HG03066 (cell line): Measurements from ENCODE around the gene CX3CL1.
A peak's percentile ranks its signal among the peaks of the same experiment; 100 is the strongest.

Source experiments
- ATAC-seq: cut with Tn5 transposase; IDR thresholded peaks from one replicate; pipeline ENCODE4 v1.9.1; 2021; ENCODE audit warnings: low read depth; ENCODE audit not compliant: unreplicated experiment

CX3CL1 gene

DNA sequence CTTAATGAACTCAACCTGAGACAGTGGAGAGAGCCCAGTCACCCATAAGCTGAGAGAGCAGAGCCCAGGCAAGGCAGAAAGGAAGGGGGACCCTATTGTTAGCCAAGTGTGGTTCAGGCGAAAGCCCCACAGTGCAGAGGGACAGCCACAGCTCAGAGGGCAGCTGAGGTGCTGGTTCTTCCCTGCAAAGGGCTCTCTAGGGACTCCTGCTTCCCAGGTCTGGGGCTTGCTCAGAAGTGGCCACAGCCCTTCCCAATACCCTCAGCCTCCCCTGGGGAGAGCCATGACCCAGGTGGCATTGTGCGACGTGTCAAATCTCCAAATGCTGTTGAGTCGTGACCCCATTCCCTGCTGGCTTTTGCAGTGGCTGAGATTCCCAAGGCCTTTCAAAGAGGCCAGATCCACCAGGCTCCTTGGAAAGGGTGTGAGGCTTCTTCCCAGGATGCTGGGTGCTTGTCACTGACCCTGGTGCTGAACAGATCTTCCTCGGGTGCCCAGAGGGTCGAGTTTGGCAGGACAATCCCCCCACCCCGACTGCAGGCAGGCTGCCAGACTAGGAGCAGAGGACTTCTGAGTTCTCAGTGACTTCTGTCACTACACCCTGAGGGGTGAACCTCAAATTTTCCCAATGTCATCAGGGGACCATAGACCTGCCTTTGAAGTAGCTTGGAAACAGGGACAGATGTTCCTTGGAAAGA, 29.8 kb downstream of the CX3CL1 start:
- no peak for ATAC-seq

DNA sequence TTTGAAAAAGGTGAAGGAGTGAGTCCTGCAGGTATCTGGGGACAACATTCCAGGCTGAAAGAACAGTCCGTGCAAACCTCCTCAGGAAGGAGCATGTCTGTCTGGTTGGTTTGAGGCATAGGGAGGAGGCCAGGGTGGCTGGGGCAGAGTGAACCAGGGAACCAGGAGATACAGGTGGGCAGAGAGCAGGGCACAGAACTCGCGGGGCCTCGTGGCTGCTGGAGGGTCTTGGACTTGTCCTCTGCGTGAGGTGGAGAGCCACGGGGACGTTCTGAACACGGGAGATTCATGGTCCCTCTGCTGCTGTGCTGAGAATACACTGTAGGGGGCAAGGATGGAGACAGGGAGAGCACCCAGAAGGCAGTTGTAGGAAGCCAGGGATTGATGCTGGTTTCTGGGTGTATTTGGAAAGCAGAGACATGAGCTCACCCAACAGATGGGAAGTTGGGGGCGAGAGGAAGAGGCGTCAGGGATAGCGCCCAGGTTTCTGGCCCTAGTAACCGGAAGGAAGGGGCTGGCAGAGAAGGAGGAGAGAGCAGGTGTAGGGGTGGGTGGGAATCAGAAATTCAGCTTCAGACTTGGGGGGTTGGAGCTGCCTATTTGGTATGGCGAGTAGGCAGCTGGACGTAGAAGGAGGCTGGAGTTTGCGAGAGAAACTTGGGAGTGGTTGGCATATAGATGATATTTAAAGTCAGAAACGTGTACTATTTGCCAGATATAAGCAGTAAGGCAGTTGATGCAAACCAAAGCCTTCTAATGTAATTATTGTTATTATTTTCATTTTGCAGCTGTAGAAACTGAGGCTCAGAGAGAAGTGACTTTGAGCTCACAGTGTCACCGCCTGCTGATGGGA, 31.9 kb downstream of the CX3CL1 start, which contains the start of gene CCL17:
TSS of gene CCL17 (plus strand) at position 803 of the 853 bp plus-strand sequence. CDS start 9,166 bp downstream, outside the sequence.
- ATAC-seq, result no peak

DNA sequence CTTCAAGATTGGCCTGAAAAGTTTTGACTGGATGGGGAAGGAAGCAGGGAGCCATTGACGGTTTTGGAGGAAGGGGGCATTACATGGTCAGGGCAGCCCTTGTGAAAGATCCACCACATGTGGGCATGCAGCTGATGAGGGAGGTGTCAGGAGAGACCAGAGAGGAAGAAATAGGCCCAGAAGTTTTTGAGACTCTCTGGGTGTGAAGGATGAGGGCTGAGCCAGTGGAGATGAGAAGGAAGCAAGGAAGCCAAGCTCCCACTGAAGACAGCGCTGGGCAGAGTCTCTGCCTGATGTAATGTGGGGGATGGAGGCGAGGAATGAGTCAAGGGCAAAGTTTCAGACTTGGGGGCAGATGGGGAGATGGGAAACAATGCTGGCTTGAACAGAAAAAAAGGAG, 32.8 kb downstream of the CX3CL1 start:
- ATAC-seq, result no peak

DNA sequence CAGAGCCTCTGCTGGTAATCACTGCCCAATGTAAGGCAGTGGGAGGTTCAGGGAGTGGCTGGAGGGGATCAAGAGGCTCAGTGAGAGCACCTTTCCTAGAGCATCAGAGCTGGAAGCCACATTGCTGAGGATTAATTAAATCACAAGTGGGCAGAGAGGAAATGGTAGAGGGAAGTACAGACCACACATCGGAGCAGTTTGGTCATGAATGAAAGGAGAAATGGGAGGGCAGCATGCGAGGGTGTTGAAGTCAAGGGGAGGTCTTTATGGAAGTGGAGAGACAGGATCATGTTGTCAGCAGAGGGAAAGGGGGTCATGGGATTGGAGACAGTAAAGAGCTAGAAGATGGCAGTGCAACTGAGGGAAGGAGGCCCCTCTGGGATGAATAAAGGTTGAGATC, 34.6 kb downstream of the CX3CL1 start:
- no peak for ATAC-seq

DNA sequence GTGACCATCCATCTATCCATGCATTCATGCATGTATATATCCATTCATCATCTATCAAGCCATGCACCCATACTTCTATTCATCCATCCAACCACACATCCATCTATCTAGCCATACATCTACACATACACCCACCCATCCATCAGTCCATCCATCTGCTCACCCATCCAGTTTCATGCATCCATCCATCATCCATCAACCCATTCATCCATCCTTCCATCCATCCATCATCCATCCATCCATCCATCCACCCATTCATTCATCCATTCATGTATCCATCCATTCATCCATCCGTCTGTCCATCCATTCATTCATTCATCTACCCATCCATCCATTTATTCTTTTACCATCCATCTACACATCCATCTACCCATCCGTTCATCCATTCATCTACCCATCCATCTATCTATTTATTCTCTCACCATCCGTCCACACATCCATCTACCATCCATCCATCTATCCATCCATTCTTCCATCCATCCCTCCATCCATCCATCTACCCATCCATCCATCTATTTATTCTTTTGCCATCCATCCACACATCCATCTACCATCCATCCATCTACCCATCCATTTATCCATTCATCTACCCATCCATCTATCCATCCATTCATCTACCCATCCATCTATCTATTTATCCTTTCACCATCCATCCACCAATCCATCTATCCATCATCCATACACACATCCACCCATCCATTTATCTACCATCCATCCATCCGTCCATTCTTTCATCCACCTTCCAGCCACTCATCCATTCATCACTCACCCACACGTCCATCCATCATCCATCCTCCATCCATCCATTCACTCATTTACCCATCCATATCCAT, 35.4 kb downstream of the CX3CL1 start:
- ATAC-seq, result no peak

DNA sequence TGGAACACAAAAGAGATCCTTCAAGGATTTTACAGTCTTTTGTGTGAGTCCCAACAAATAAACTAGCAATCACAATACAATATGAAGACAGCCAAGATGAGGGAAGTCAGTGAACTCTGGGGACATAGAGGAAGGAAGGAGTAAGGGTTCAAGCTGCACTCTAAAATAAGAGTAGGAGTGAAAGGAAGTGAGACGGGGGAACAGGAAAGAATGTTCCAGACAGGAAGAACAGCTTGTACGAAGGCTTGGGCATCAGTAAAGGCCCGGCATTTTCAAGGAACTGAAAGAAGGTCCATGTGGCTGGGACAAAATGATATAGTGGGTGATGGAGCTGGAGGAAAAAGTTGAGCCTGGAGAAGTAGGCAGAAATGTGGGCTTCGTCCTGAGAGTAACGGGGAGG, 36.8 kb downstream of the CX3CL1 start:
- no peak for ATAC-seq

DNA sequence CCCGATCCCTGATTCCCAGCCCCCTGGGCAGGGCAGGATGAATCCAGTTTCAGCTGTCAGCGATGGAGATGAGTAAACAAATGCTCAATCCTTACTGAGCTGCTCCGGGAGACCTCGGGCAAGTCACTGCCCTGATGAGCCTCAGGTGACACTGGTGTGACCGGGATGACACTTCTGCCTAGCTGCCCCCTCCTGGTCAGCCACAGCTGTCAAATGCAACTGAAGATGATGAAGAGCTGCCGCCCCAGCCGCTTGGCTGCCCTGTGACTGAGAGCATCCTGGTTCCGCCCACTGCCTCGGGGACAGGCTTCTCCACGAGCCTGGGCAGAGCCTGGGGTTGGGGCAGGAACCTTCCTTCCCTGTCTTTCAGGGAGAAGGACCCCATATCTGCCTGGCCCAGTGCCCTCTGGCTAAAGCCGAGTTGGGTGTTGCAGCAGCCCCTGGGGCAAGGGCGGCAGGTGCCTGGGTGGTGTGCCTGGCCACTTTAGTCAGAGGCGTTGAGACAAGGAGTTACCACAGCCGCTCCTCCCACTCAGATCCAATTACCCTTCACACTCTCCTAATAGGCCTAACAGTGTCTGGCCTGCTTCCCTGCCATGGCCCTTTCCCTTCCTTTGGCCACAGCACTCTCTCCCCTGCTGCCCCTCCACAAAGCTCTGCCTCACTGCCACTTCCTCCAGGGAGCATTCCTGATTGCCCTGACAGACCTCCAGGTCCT, 37.7 kb downstream of the CX3CL1 start:
- no peak for ATAC-seq

DNA sequence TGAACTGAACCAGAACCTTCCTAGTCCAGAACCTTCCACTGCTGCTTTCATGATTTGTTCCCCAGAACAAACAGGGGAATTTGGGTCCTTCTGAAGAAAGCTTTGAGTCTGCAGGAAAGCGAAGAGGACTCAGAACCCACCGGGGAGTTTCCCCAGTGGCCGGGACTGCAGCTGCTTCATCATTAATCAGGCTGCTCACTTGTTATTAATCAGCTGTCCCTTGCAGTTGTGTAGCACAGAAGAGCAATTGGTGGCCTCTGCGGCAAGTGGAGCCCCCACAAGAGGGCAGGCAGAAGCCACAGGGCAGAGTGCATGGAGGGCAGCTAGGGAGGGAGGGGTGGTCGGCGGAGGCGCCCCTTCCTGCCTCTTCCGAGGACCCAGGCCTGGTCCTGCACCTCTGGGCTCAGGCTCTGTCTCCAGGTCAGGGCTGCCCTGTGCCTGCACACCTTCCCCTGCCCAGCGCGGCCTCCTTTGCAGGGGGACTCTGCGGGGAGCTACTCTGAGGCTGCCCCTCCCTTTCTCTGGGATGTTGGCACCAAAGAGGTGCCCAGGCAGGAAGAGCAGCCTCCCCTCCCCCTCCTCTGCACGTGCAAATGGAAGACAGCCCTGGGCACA, 39.2 kb downstream of the CX3CL1 start:
- ATAC-seq, result no peak

DNA sequence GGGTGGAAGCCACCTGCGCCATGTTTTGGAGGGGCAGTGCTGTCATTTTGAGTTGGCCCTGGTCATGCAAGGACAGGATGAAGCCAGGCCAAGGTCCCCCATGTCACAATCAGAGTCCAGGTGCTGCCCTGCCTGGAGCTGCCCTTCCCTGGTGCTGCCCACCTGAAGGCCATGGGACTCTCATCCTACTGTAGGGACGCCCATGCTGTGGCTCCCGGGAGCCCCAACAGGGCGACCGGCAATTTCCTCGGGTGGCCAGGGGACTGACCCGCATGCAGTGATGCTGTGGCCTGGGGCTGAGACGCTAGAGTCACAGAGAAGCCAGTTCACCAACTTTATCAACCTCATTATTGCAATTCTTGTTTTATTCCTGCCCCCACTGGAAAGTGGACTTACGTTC, 40.3 kb downstream of the CX3CL1 start:
- no peak for ATAC-seq

DNA sequence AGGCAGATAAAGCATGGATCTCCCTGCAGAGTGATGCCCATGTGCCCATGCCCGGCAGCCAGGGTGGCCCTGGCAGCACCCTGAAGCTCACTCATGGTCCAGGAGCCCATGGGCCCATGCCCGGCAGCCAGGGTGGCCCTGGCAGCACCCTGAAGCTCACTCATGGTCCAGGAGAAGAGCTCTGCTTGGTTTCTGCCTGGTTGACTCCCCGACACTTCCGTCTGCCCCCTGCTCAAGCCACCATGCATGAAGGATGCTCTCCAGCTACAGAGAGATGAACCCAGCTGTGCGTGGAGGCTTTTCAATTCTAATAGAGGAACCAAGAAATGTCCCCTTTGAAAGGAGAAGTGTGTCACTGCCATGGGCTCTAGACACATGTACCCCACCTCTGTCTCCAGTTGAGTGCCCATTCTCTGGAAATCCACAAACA, 41.0 kb downstream of the CX3CL1 start:
- ATAC-seq, result peak; percentile 70

DNA sequence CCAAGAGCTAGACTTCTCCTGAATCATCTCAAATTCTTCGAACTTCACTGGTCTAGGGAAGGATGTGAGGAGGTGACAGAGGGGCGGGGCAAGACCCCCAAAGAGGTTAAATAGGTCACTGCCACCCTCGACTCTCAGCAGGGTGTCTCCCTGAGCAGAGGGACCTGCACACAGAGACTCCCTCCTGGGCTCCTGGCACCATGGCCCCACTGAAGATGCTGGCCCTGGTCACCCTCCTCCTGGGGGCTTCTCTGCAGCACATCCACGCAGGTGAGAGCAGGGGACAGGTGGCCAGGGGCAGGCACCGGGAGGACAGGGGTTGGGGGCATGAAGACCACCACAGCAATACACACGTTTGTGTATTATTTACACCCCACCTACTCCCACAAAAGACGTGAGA, 41.4 kb downstream of the CX3CL1 start:
- peak; percentile 11 for ATAC-seq

DNA sequence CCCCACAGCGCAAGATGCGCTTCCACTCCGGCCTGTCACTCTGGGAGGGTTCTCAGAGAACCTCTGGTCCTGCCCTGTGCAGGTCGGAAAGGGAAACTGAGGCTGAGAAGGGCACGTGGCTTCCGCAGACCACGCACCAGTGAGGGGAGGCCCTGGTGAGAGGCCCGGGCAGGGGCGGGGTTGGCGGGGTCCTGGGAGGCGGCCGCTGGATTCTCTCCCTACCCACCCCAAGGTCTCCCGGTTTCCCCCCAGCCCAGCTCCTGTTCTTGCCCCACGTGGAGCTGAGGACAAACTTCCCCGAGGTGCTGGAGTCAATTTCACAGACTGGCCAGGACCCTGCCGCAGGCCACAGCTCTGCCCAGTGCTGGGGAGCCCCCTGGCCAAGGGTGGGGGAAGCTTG, 43.8 kb downstream of the CX3CL1 start:
- ATAC-seq, result no peak

DNA sequence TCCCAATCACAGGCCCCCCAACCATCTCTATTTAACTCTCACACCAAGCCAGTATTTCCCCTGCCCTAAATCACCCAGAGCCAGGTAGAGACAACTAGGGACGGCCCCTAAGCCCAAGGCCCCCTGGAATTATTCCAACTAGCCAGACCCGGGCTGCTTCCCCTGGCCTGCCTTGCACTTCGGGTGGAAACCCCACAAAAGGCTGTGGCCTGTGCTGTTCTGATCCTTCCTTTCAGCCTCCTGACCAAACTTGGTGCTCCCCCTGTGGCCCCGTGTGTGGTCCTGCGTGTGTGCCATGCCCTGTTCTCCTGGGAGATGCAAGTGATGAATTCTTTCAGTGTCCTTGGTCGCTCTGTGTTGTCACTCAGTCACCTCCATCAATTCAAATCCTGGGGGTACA, 47.2 kb downstream of the CX3CL1 start:
- no peak for ATAC-seq

DNA sequence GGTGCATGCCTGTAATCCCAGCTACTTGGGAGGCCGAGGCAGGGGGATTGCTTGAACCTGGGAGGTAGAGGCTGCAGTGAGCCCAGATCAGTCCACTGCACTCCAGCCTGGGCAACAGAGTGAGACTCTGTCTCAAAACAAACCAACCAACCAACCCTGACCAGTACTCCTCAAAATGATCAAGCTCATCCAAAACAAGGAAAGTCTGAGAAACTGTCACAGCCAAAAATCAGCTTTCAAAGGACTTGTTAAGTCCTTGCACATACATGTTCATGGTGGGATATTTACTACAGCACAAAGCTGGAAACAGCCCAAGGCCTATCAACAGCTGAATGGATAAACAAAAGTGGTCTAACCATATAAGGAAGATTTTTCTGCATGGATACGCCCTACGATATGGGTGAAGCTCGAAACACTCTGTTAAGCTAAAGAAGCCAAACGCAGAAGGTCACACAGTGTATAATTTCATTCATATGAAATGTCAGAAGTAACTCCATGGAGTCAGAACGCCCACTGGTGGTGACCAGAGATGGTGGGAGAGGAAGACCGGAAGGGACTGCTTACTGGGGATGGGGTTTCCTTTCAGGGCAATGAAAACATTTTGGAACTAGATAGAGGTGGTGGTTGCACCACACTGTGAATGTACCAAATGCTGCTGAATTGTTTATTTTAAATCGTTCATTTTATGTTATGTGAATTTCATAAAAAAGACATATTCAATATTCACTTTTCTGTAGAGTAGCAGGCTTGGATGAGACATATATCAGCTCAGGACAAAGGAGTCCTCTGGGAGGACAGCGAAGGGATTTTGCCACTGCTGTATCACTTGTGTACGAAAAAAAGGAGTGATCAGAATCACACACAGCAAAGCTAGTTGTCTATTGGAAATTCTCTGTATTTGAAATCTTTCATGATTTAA, 50.0 kb downstream of the CX3CL1 start:
- ATAC-seq, result no peak

DNA sequence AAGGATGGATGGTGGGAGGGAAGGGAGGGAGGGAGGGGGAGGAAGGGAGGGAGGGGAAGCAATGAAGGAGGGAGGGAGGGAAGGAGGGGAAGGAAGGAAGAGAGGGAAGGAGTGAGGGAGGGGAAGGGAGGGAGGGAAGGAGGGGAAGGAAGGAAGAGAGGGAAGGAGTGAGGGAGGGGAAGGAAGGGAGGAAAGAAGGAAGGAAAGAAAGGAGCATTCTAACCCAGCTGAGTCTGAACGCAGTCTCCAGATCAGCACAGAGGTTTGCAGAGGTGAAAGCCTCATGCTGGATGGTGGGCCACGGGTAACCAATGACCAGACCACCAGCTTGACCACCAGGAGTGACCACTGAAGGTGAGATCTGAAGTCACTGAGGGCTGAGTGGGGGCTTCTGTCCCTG, 50.9 kb downstream of the CX3CL1 start:
- no peak for ATAC-seq

DNA sequence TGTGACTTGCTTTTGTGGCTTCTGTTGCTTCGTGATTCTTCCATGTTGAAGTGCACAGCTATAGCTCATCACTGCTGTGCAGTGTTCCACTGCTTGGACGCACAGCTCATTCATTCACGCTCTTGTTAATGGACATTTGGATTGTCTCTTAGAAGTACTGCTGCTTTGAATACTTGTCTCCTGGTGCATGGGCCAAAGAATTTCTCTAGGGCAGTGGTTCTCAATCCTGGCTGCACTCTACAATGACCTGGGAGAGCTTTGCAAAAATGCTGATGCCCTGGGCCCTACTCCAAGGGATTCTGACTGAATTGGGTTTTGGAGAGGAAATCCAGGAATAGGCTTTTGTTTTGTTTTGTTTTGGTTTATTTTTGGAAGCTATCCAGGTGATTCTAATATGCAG, 52.3 kb downstream of the CX3CL1 start:
- ATAC-seq, result no peak

DNA sequence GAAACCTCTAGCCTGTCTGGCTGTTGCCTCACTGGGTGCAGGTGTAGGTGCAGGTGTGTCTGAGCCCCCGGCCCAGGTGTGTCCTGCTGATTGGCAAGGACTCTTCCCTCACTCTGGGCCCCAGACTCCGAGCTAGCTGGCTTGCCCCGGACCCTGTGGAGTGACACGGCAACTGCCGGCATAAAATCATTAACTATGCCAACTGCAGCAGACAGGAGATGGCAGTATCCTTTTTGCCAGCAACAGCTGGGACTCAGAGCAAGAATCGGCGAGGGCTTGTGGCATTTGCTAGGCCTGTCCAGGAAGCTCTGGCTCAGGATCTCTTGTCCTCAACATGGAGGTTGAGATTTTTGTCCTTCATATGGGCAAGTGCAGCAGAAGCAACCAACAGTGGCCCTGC, 54.1 kb downstream of the CX3CL1 start:
- no peak for ATAC-seq

DNA sequence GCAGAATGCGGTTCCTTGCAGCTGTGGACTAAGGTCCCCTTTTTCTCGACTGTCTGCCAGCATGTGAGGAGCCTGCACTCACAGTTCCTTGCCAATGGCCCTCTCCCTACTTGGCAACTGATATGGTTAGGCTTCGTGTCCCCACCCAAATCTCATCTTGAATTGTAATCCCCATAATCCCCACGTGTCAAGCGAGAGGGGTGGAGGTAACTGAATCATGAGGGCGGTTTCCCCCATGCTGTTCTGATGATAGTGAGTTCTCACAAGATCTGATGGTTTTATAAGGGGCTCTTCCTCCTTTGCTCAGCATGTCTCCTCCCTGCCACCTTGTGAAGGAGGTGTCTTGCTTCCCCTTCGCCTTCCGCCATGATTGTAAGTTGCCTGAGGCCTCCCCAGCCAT, 55.0 kb downstream of the CX3CL1 start:
- no peak for ATAC-seq

DNA sequence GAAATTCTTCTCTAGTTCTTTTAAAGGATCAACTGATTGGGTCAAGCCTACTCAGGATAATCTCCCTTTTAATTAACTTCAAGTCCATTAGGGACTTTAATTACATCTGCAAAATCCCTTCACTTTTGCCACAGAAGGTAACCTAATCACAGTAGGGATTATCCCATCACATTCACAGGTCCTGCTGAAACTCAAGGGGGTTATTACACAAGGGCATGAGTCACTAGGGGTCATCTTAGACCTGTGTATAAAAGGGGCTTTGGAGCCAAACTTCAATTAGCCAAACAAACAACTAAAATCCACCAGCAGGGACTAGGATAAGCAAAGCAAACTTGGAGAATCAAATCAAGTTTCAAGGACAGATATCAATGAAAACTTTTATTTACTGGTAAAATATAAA, 55.5 kb downstream of the CX3CL1 start:
- ATAC-seq, result no peak
